HG03432 (cell line): Measurements from ENCODE around the gene TNNI2.

Source experiments
- ATAC-seq: cut with Tn5 transposase; IDR thresholded peaks from one replicate; pipeline ENCODE4 v1.9.1; 2021; ENCODE audit warnings: mild to moderate bottlenecking, moderate library complexity; ENCODE audit not compliant: unreplicated experiment

TNNI2 gene

GRCh38 chr11:1820463-1821325 is 18.1 kb upstream of the TNNI2 start:
- ATAC-seq: no peak

- no peak for ATAC-seq
Observed at GRCh38 chr11:1821562-1821961, 17.2 kb upstream of the TNNI2 start.

GRCh38 chr11:1822648-1823375 is 16.0 kb upstream of the TNNI2 start:
- ATAC-seq: no peak

GRCh38 chr11:1823376-1824220 is 15.2 kb upstream of the TNNI2 start:
- ATAC-seq: no peak

- ATAC-seq: no peak
Observed at GRCh38 chr11:1824221-1825038, 14.4 kb upstream of the TNNI2 start.

GRCh38 chr11:1825039-1825740 is 13.6 kb upstream of the TNNI2 start:
- no peak for ATAC-seq

- ATAC-seq: no peak
Observed at GRCh38 chr11:1825785-1826451, 12.9 kb upstream of the TNNI2 start.

- ATAC-seq: no peak
Observed at GRCh38 chr11:1826552-1827094, 12.2 kb upstream of the TNNI2 start.

- no peak for ATAC-seq
Observed at GRCh38 chr11:1827095-1827813, 11.5 kb upstream of the TNNI2 start.

GRCh38 chr11:1827931-1828330 is 10.8 kb upstream of the TNNI2 start:
- ATAC-seq: no peak

GRCh38 chr11:1828542-1828941 is 10.2 kb upstream of the TNNI2 start:
- ATAC-seq: no peak

- no peak for ATAC-seq
Observed at GRCh38 chr11:1829039-1829820, 9.6 kb upstream of the TNNI2 start.

GRCh38 chr11:1830004-1830321 is 8.8 kb upstream of the TNNI2 start:
- no peak for ATAC-seq

GRCh38 chr11:1830322-1831223 is 8.2 kb upstream of the TNNI2 start:
- ATAC-seq: no peak

GRCh38 chr11:1831338-1832210 is 7.2 kb upstream of the TNNI2 start:
- ATAC-seq: no peak
